HFFc6 (cell line): ENCODE data around the gene HSPA5. TPM values are rescaled to one million over a fixed set of nuclear protein-coding genes. Genes with fewer than 3 reads are reported as not detected.

Experiments
- DNase-seq: peaks from one replicate; pipeline ENCODE4 v3.0.0-alpha.2; 2018
- H3K27ac Mint-ChIP-seq: 2 replicates; pipeline ENCODE4 v1.8.0; 2020; ENCODE audit warnings: mild to moderate bottlenecking, mixed read lengths
- H3K27me3 Mint-ChIP-seq: 2 replicates; pipeline ENCODE4 v1.8.0; 2021; ENCODE audit warnings: mild to moderate bottlenecking, moderate library complexity, mixed read lengths; ENCODE audit not compliant: insufficient read depth
- H3K36me3 Mint-ChIP-seq: 2 replicates; pipeline ENCODE4 v1.8.0; 2021; ENCODE audit warnings: low read depth, mixed read lengths
- H3K4me1 Mint-ChIP-seq: 2 replicates; pipeline ENCODE4 v1.8.0; 2020; ENCODE audit warnings: low read depth, mixed read lengths
- H3K4me3 Mint-ChIP-seq: 2 replicates; pipeline ENCODE4 v1.8.0; 2020; ENCODE audit warnings: mild to moderate bottlenecking, moderate library complexity, mixed read lengths
- H3K9me3 Mint-ChIP-seq: 2 replicates; pipeline ENCODE4 v1.8.0; 2020; ENCODE audit warnings: mild to moderate bottlenecking, mixed read lengths
- CTCF ChIP-seq: fragments of 200-600 bp; sonication (generic); IDR thresholded peaks from 2 replicates; pipeline ENCODE4 v1.5.0; 2021; ENCODE audit warnings: antibody characterized with exemption, mild to moderate bottlenecking
- total RNA-seq, 6 experiments: library from RNA; stranded (reverse); fragmentation: NEBNext Ultra II Directional; extraction: Animal tissue kit (Norgen Biotek cat#: 25700); gene quantifications; 2 replicates in 1 of 6; 3 replicates in 5 of 6; pipeline ENCODE4 v1.2.3, GENCODE V29; 2021

Gene HSPA5
- total RNA-seq, 6 experiments from 2014 or later, result 495 to 626 (median 613) TPM

DNA sequence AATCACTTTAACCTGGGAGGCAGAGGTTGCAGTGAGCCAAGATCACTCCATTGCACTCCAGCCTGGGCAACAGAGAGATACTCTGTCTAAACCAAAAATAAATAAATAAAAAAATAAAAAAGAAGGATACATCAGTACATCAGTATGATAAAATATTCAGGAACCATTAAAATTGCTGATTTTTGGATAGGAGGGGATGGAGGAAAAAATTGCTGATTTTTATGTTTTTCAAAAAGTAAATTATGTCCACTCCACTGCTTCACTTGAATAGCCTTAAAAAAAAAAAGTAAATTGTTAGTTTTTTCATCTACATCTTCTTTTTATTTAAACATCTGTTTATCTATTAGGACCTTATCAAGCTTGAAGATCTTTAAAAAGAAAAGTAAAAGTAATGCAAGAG is 13.1 kb upstream of the HSPA5 start:
- Mint-ChIP-seq H3K27me3 (peaks cover 2% of the 10 kb centered on the region; the same call in 1 of the 2 replicates), H3K9me3 (no peaks in the 10 kb centered on the region), H3K4me3 (no peak overlapping the region), H3K36me3 (no peaks in the 10 kb centered on the region), H3K27ac (no peak overlapping the region), H3K4me1 (no peaks in the 10 kb centered on the region)
- DNase-seq, result no peak
- TF ChIP-seq CTCF, result no peak

GRCh38 chr9:125246261-125246667 is 5.1 kb upstream of the HSPA5 start:
- H3K27me3 Mint-ChIP-seq, result peaks cover 3% of the 10 kb centered on the region
- DNase-seq, result no peak
- peaks cover 22% of the 10 kb centered on the region for H3K4me1 Mint-ChIP-seq
- TF ChIP-seq CTCF, result no peak
- peaks cover 1% of the 10 kb centered on the region for H3K9me3 Mint-ChIP-seq
- H3K36me3 Mint-ChIP-seq, result peaks cover under 1% of the 10 kb centered on the region
- no peak overlapping the region for H3K27ac Mint-ChIP-seq
- no peak overlapping the region for H3K4me3 Mint-ChIP-seq

- TF ChIP-seq CTCF, result no peak
- peaks cover 6% of the 10 kb centered on the region for H3K9me3 Mint-ChIP-seq
- H3K27ac Mint-ChIP-seq, result peak overlapping the region; percentile 87
- no peak for DNase-seq
- peaks cover 25% of the 10 kb centered on the region for H3K36me3 Mint-ChIP-seq
- peaks cover 28% of the 10 kb centered on the region for H3K4me1 Mint-ChIP-seq
- peak overlapping the region; percentile 13; the same call in 1 of the 2 replicates for H3K4me3 Mint-ChIP-seq
- H3K27me3 Mint-ChIP-seq, result peaks cover 14% of the 10 kb centered on the region
Observed at GRCh38 chr9:125243792-125244260, 2.7 kb upstream of the HSPA5 start.

- Mint-ChIP-seq H3K4me3 (peak overlapping the region; percentile 95), H3K36me3 (peaks cover 40% of the 10 kb centered on the region), H3K27ac (peak overlapping the region; percentile 98), H3K27me3 (peaks cover 14% of the 10 kb centered on the region), H3K9me3 (peaks cover 6% of the 10 kb centered on the region), H3K4me1 (peaks cover 45% of the 10 kb centered on the region)
- DNase-seq, result peak; percentile 22
- no peak for TF ChIP-seq CTCF
Observed at GRCh38 chr9:125241863-125242739, 958 bp upstream of the HSPA5 start.

- no peak for TF ChIP-seq CTCF
- peaks cover 6% of the 10 kb centered on the region for H3K9me3 Mint-ChIP-seq
- peaks cover 14% of the 10 kb centered on the region for H3K27me3 Mint-ChIP-seq
- peak overlapping the region; percentile 98 for H3K27ac Mint-ChIP-seq
- peaks cover 60% of the 10 kb centered on the region for H3K4me1 Mint-ChIP-seq
- H3K36me3 Mint-ChIP-seq, result peaks cover 55% of the 10 kb centered on the region
- H3K4me3 Mint-ChIP-seq, result peak overlapping the region; percentile 95
- DNase-seq, result no peak
Observed at GRCh38 chr9:125240649-125240999, 519 bp downstream of the HSPA5 start.
